Naive B cell (primary cell): ENCODE measurements around the gene AQP6. TPM values are rescaled to one million over a fixed set of nuclear protein-coding genes. Genes with fewer than 3 reads are reported as not detected.

Experiments used
- ATAC-seq, 2 donors: fragments of 150-1000 bp; cut with Tn5 transposase; 2 replicates each; pipeline ENCODE4 v1.10.0; 2021; ENCODE audit warnings: low read depth in 2 of 2, mild to moderate bottlenecking in 2 of 2, moderate library complexity in 2 of 2
- DNase-seq: peaks from one replicate; pipeline ENCODE4 v3.0.0; 2022
- H3K27ac Mint-ChIP-seq, 6 donors: one replicate each; pipeline ENCODE4 v1.8.0; 2020 to 2022; ENCODE audit warnings: mild to moderate bottlenecking in 6 of 6, mixed read lengths in 6 of 6, moderate library complexity in 5 of 6, inconsistent platforms in 2 of 6
- H3K27me3 Mint-ChIP-seq, 3 donors: one replicate each; pipeline ENCODE4 v1.8.0; 2021 to 2022; ENCODE audit warnings: mixed read lengths in 3 of 3, mild to moderate bottlenecking in 1 of 3
- H3K36me3 Mint-ChIP-seq, 2 donors: one replicate each; pipeline ENCODE4 v1.8.0; 2020 to 2022; ENCODE audit warnings: mixed read lengths in 2 of 2, inconsistent platforms in 1 of 2, mild to moderate bottlenecking in 1 of 2
- H3K4me1 Mint-ChIP-seq, 3 donors: one replicate each; pipeline ENCODE4 v1.8.0; 2020 to 2022; ENCODE audit warnings: mixed read lengths in 3 of 3, inconsistent platforms in 1 of 3, mild to moderate bottlenecking in 1 of 3, moderate library complexity in 1 of 3
- H3K4me3 Mint-ChIP-seq, 8 donors: one replicate each; pipeline ENCODE4 v1.8.0; 2020 to 2022; ENCODE audit warnings: mild to moderate bottlenecking in 8 of 8, mixed read lengths in 8 of 8, moderate library complexity in 8 of 8, inconsistent platforms in 2 of 8
- H3K9me3 Mint-ChIP-seq, 7 donors: one replicate each; pipeline ENCODE4 v1.8.0; 2020 to 2022; ENCODE audit warnings: mixed read lengths in 7 of 7, mild to moderate bottlenecking in 5 of 7, inconsistent platforms in 2 of 7, moderate library complexity in 1 of 7
- polyA plus RNA-seq, 6 donors: library from polyadenylated mRNA; unstranded; fragments of 300-500 nt; fragmentation: Illumina TruSeq; gene quantifications; one replicate each; pipeline ENCODE4 v1.2.3, GENCODE V29; 2021; ENCODE audit warnings: low read depth in 6 of 6

Gene AQP6
- polyA plus RNA-seq, 6 donors from 2014 or later = not detected

- Mint-ChIP-seq H3K4me1 (peaks cover 8 to 12% (median 11%) of the 10 kb centered on the region in 3 donors), H3K4me3 (no peak overlapping the region), H3K9me3 (peaks cover 0 to 4% (median 0%) of the 10 kb centered on the region in 7 donors), H3K27me3 (peaks cover 73 to 77% (median 75%) of the 10 kb centered on the region in 3 donors), H3K36me3 (peaks cover 4 to 10% of the 10 kb centered on the region in 2 donors), H3K27ac (no peak overlapping the region)
- DNase-seq (no peak), ATAC-seq (peak in 1 of 2 donors; percentile 28)
These were observed 16.7 kb upstream of the AQP6 start for GRCh38 chr12:49955899-49956662.

GRCh38 chr12:49956663-49957569, 15.8 kb upstream of the AQP6 start:
- Mint-ChIP-seq H3K4me1 (peaks cover 8 to 12% (median 11%) of the 10 kb centered on the region in 3 donors), H3K27ac (no peak overlapping the region), H3K36me3 (peaks cover 4 to 10% of the 10 kb centered on the region in 2 donors), H3K27me3 (peaks cover 70 to 77% (median 76%) of the 10 kb centered on the region in 3 donors), H3K9me3 (peaks cover 0 to 4% (median 0%) of the 10 kb centered on the region in 7 donors), H3K4me3 (no peak overlapping the region)
- ATAC-seq = no peak
- no peak for DNase-seq

DNA sequence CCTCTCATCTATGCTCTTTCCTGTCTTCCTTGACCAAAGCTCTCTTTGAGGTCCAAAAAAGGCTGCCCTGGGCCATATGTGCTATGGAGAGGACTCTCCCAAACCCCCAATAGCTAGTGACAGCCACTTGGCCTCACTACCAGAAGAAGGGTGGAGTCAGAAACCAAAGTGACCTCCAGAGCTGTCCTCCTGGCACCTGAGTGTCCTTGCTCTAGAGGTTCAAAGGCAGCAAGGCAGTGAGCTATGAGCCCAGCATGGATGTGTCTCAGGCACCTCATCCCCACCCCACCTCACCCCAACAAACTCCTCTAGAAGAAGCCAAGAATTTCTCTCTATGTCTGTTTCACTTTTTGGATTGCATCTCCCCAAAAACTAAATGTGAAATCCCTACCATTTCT, 15.2 kb upstream of the AQP6 start:
- peaks cover 8 to 14% (median 11%) of the 10 kb centered on the region in 3 donors for H3K4me1 Mint-ChIP-seq
- H3K27ac Mint-ChIP-seq = no peak overlapping the region
- H3K9me3 Mint-ChIP-seq = peaks cover 0 to 4% (median 0%) of the 10 kb centered on the region in 7 donors
- DNase-seq (no peak), ATAC-seq (no peak)
- peaks cover 4 to 10% of the 10 kb centered on the region in 2 donors for H3K36me3 Mint-ChIP-seq
- H3K27me3 Mint-ChIP-seq = peaks cover 66 to 82% (median 81%) of the 10 kb centered on the region in 3 donors
- H3K4me3 Mint-ChIP-seq = no peak overlapping the region

DNA sequence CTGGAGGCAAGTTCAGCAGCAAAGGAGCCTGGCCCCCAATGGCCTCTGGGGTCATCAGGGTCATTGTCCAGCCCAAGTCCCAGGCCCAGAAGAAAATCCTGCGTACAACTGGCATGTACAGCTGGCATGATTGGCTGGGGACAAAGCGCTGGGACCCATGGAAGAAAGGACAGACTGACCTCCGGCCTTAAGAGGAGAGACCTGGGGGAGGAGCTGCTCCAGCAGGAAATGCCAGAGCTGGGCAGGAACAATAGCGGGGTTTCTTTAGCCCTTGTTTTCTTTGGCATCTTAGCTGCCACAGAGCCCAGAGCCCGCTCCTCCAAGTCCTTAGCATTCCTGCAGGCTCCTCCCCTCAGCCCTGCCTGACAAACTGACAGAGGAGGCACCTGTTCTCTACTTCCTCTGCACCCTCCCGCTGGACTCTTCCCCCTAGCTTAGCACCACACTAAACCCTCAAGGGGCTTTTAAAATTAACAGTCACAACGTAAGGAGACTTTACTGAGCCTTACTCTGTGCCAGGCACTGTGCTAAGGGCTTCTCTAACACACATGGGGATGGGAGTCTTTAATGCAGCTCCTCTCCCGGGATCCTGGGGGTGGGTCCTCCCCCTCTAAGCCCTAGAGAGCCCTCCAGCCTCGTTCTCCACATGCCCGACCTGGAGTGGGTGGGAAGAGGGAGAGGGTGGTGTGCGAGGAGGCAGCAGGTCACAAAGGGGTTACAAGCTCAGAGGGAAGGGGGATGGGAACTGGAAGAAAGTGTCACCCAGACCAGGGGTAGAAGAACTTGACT, 12.9 kb upstream of the AQP6 start:
- H3K27ac Mint-ChIP-seq = no peak overlapping the region
- H3K4me3 Mint-ChIP-seq = peak overlapping the region in 6 of 8 donors; percentile 50 to 79 (median 68)

DNA sequence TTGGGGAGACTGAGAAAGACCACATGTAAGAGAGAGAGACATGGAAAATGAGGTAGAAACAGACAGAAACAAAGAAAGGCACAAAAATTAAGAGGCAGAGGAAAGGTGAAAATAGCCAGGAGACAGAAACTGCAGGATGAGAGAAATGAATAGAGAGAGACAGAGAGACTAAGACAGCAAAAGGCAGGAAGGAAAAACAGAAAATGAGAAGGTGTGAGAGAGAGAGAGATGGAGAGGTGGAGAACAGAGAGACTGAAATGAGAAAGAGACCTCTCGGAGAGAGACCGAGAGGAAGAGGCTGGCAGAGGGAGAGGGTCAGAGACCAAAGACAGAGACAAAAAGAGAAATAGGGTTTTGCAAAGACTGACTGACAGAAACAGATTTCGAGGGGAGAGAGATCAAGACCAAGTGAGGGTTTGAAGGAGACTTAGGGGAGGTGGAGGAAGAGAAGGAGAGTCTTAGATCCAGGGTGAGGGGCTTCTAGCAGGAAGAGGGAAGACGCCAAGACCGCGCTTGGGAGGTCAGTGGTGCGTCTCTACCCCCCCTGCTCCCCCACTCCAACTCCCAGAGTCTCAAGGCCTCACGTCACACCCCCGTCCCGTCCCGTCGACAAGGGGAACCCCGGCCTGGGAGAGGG, 12.2 kb upstream of the AQP6 start:
- H3K4me1 Mint-ChIP-seq = peaks cover 8 to 15% (median 11%) of the 10 kb centered on the region in 3 donors
- peaks cover 0 to 4% (median 0%) of the 10 kb centered on the region in 7 donors for H3K9me3 Mint-ChIP-seq
- peak overlapping the region in 2 of 6 donors; percentile 57 to 59 for H3K27ac Mint-ChIP-seq
- H3K36me3 Mint-ChIP-seq = peaks cover 4 to 10% of the 10 kb centered on the region in 2 donors
- ATAC-seq (no peak), DNase-seq (no peak)
- peak overlapping the region; percentile 50 to 84 (median 68) for H3K4me3 Mint-ChIP-seq
- H3K27me3 Mint-ChIP-seq = peaks cover 58 to 86% (median 84%) of the 10 kb centered on the region in 3 donors

More for the DNA sequence above, 12.9 kb upstream of the AQP6 start:
- Mint-ChIP-seq H3K4me1 (peaks cover 8 to 15% (median 11%) of the 10 kb centered on the region in 3 donors), H3K36me3 (peaks cover 4 to 10% of the 10 kb centered on the region in 2 donors), H3K9me3 (peaks cover 0 to 4% (median 0%) of the 10 kb centered on the region in 7 donors), H3K27me3 (peaks cover 60 to 85% (median 82%) of the 10 kb centered on the region in 3 donors)
- DNase-seq = no peak
- no peak for ATAC-seq

GRCh38 chr12:49961111-49961922, 11.4 kb upstream of the AQP6 start, which contains the start of gene AQP5:
AQP5 (plus strand) TSS chr12:49961872; CDS start chr12:49962018, 146 bp downstream.
- Mint-ChIP-seq H3K27ac (peak within 1 kb of the TSS in 1 of 6 donors; percentile 59), H3K27me3 (peaks cover 59 to 87% (median 87%) of the 10 kb centered on the region in 3 donors), H3K9me3 (peaks cover 0 to 4% (median 0%) of the 10 kb centered on the region in 7 donors), H3K4me3 (peak within 1 kb of the TSS; percentile 50 to 84 (median 76)), H3K36me3 (peaks cover 4 to 10% of the 10 kb centered on the region in 2 donors), H3K4me1 (peaks cover 8 to 12% (median 11%) of the 10 kb centered on the region in 3 donors)
- ATAC-seq = peak in 1 of 2 donors; percentile 27
- no peak for DNase-seq

GRCh38 chr12:49961993-49962764, 10.6 kb upstream of the AQP6 start:
- Mint-ChIP-seq H3K4me1 (peaks cover 12 to 17% (median 15%) of the 10 kb centered on the region in 3 donors), H3K27me3 (peaks cover 54 to 87% (median 87%) of the 10 kb centered on the region in 3 donors), H3K36me3 (peaks cover 4 to 10% of the 10 kb centered on the region in 2 donors), H3K27ac (no peak overlapping the region), H3K9me3 (peaks cover 0 to 4% (median 0%) of the 10 kb centered on the region in 7 donors), H3K4me3 (peak overlapping the region in 7 of 8 donors; percentile 19 to 82 (median 63))
- ATAC-seq (no peak), DNase-seq (no peak)

DNA sequence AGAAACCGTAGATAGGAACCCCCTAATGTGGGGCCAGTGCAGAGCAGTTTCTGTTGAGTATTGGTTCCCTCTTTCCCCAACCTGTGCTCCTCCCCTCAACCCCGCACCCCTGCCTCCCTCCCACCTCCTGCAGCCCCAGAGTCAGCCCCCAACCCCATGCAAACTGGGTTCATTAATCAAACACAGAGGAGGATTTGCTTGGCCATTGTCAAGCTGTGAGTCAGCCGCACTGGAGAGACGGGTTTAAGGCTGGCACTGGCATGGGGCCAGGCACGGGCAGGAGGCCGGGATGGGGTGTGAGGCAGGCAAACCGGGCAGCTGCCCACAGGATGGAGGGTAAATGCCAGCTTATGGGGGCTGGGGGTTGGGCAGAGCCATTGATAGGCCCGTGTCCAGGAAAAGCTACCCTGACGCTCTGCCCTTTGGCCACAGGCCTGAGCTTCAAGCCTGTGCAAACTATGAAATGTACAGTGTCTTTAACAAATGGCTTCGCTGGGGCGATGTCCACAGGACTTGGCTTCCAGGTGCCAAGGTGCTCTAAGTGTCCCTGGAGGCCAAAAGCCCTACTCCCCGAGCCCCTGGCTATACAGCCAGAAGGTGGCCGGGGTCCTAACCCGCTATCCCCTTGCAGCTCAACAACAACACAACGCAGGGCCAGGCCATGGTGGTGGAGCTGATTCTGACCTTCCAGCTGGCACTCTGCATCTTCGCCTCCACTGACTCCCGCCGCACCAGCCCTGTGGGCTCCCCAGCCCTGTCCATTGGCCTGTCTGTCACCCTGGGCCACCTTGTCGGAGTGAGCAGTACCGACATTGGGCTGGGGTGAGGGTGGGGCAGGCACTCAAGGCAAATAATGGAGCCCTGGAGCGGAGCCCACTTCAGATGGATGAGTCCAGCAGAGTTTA, 9.6 kb upstream of the AQP6 start:
- Mint-ChIP-seq H3K4me3 (peak overlapping the region in 6 of 8 donors; percentile 19 to 82 (median 54)), H3K27me3 (peaks cover 45 to 81% (median 79%) of the 10 kb centered on the region in 3 donors), H3K4me1 (peaks cover 14 to 19% (median 18%) of the 10 kb centered on the region in 3 donors), H3K27ac (no peak overlapping the region), H3K9me3 (peaks cover 0 to 4% (median 0%) of the 10 kb centered on the region in 7 donors), H3K36me3 (peaks cover 4 to 10% of the 10 kb centered on the region in 2 donors)
- ATAC-seq = no peak
- DNase-seq = no peak

DNA sequence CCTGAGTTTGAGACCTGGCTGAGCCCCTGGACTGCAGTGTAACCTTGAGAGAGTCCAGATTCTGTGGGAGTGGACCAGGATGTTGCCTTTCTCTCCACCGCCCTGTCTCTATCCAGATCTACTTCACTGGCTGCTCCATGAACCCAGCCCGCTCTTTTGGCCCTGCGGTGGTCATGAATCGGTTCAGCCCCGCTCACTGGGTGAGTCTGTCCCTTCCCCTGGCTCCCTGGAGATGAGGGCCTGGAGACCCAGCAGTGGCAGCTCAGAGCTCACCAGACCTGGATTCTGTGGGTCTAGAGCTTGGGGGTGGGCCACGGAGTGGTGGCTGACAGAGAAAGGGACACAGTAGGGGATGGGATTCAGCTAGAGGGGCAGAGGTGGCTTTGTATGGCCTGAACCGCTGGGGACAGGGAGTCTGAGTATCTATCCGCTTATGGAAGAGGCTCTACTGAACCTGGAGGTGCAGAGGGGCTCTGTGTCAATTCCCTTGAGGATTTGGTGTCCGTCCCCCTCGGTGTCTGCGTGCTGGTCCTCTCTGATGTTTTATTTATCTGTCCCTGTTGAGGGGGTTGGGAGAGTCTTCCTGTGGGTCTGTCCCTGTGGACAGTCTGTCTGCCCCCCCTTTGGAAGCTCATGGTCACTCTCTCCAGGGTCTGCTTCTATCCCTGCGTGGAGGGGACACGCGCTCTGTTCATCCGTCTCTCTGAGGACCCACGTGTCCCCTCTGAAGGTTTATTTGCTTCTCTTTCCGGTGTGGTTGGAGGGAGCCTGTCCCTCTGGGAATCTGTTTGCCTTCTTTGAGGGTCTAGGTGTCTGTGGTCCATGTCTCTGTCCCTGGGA, 8.6 kb upstream of the AQP6 start:
- peaks cover 14 to 21% (median 18%) of the 10 kb centered on the region in 3 donors for H3K4me1 Mint-ChIP-seq
- H3K27ac Mint-ChIP-seq = no peak overlapping the region
- peaks cover 34 to 70% (median 69%) of the 10 kb centered on the region in 3 donors for H3K27me3 Mint-ChIP-seq
- H3K9me3 Mint-ChIP-seq = peaks cover 0 to 4% (median 0%) of the 10 kb centered on the region in 7 donors
- no peak for DNase-seq
- H3K4me3 Mint-ChIP-seq = no peak overlapping the region
- peaks cover 4 to 10% of the 10 kb centered on the region in 2 donors for H3K36me3 Mint-ChIP-seq
- no peak for ATAC-seq
